Sigmoid colon (tissue), 4 donors: ENCODE measurements around the gene RIN2.

ENCODE experiments used
- CTCF ChIP-seq, 4 experiments: fragments of 450-650 bp in 3 of 4; fragments of 200-600 bp in 1 of 4; IDR thresholded peaks; one replicate each; pipeline ENCODE4 v1.5.1; 2016 to 2019; ENCODE audit warnings: antibody characterized with exemption in 4 of 4, mild to moderate bottlenecking in 3 of 4, moderate library complexity in 2 of 4
- EP300 ChIP-seq, 4 donors: sonication (generic); formaldehyde crosslinking; IDR thresholded peaks; one replicate each; pipeline ENCODE4 v1.6.1; 2017; ENCODE audit warnings: antibody characterized with exemption in 4 of 4
- POLR2A ChIP-seq, 2 donors: fragments of 450-650 bp; IDR thresholded peaks; one replicate each; pipeline ENCODE4 v1.6.1; 2016; ENCODE audit warnings: antibody characterized with exemption in 2 of 2, mild to moderate bottlenecking in 2 of 2, moderate library complexity in 2 of 2
- POLR2AphosphoS5 ChIP-seq, 4 donors: sonication (generic); formaldehyde crosslinking; IDR thresholded peaks; one replicate each; pipeline ENCODE4 v1.6.1; 2017; ENCODE audit warnings: antibody characterized with exemption in 4 of 4

DNA sequence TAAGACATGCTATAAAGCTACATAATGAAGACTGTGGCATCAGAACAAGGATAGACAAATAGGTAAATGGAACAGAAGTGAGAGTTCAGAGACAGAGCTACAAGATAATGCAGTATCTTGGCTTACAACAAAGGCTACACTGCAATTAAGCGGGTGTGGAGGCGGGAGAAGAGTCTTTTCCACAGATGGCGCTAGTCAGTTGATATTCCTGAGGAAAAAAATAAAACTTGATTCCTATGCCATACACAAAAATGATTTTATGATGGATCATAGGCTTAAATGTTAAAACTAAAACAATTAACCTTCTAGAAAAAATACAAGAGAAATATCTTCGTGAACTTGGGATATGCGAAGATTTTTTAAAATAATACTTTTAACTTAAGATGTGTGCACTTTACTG lies 31.0 kb downstream of the RIN2 start:
- TF ChIP-seq POLR2A (IDR thresholded peaks at IDR 0.05) (no peak), CTCF (IDR thresholded peaks at IDR 0.05) (no peak), POLR2AphosphoS5 (IDR thresholded peaks at IDR 0.05) (no peak), EP300 (IDR thresholded peaks at IDR 0.05) (no peak)
